GM19463 (cell line): ENCODE data around the gene USP14.

ENCODE experiments used
- ATAC-seq: cut with Tn5 transposase; IDR thresholded peaks from one replicate; pipeline ENCODE4 v1.9.1; 2021; ENCODE audit warnings: mild to moderate bottlenecking, moderate library complexity; ENCODE audit not compliant: unreplicated experiment

USP14 gene

DNA sequence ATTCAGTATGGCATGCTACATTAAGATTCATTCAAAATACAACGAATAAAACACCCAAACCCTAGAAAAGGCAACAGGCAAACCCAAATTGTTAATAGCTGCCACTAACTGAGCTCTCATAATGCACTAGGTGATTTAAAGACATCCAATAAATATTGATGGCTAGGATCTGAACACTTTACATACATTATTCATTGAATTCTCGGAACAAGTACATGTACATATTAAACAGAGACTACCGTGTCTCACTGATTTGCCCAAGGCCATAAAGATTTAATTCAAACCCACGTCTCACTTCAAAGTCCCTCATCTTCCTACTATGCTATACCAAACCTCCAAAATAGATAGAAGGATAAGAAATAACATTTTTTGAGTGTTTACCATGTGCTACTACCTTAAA is 67.4 kb downstream of the USP14 start:
- ATAC-seq: no peak

DNA sequence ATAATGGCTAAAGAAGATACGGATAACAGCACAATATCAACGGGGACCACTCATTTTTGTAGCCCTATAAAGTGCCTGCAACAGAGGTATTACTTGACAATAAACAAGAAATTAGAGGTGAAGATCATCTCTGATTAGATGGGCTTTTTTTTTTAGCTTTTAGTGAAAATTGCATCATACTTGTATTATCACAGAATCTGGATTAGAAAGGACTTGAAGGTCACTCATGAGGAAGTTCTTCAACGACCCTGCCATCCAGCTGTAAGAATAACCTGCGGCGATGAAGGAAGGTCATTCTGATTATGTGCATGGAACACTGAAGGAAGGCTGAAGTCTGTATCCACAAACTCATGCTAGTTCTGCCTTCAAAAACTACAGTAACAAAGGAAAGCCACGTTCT is 69.0 kb downstream of the USP14 start:
- ATAC-seq: no peak

DNA sequence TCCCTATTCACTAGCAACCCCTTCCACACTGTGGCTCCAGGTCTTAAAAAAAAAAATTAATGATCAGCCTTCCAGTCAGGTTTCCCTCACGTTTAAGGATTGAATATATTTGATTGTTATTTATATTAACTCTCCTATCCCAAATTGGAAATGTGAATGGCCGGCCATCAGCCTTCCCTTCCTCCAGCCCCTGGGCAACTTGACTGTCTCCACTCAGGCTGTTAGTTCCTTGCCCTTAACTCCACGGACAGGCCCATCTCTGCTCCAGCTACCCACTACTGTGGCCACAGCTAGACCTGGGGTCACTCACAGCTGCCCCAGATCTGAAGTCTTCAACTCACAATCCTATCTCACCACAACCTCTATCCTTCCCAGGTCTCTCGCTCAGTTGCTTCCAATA is 69.5 kb downstream of the USP14 start:
- no peak for ATAC-seq

DNA sequence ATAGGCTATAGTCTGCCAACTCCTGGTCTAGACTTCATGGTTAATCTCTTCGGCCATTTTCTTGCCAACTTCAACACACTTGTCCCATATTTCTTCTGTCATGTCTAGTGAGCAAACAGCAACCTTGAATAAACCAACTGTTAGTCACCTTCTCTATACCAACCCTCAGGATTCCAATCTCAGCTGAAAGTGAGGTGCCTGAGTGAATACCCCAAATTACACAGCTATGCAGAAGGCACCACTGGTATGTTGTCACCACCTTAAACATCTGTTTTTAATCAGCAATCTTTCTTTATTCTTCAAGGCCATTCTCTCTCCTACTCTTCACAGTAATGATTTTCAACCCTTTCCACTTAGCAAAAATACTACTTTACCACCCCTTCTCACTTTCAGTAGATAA is 70.2 kb downstream of the USP14 start:
- no peak for ATAC-seq

DNA sequence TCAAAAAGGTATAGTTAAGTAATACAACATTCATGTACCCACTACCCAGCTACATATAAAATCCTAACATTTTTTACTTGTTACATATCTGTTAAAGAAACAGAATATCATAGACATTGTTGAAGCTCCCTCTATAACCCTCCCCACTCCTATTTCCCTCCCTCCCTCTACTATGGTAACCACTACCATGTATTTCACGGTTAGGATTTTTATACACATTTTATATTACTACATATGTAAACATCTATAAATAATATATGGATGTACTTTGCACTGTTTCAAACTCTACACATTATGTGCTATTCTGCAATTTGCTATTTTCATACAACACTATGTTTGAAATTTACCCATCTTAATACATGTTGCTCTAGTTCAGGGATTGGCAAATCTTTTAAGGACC is 73.2 kb downstream of the USP14 start:
- no peak for ATAC-seq

DNA sequence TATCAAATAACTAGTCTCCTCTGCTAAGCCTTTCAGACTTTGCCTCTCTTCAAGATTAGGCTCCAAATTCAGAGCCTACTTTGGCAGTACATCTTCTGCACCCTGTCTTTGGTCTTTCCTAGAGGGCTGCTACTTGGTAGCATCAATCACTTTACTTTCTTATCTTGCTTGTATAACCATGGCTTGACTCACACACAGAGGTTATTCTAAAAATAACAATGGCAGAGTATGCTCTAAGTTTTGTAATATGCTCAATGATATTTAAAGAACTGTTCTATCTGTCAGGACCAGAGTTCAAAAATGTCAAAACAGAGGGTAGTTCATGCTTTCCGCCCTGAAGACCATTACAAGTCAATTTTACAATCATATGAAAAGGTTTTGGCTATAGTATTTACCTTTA is 81.8 kb downstream of the USP14 start:
- ATAC-seq: no peak

DNA sequence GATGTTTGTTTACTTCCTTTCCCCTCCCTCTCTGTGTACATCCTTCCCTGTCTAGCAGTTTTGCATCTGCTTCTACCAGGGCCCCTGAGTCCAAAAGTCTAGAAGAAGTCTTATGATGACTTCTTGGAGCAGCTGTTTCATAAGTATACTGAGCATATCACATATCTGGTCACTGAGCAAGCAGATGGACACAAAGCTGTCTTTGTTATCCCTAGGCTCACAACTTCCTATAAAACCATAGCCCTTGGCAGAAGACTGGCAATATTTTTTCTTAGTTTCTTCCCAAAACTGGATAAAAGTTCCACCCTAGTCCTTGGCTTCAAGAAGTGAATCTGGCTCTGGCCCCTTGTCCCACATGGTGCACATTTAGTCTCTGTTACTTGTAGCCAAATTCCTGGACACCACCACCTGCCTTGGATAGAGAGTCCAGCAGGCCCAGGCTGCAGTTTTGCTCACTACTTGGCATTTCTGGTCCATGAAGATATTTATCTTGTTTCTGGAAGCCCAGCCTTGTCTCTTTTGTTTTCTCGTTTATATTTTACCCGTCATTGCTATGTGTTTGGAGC is 87.0 kb downstream of the USP14 start:
- ATAC-seq: no peak

DNA sequence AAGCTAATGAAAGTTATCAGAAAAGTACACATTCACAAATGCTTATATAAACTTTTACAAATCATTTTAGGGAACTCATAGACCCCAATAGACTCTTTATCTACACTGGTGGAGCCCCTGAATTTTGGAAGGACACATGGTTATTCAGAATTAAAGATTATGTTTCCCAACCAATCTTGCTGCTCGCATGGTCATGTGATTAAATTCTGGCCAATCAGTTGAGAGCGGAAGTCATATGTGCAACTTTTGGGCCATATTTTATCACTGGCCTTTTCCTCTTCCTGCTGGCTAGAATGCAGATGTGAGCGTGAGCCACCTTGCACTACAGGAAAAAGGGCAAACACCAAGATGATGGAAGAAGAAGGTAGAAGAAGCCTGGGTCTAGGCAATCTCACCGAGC is 89.7 kb downstream of the USP14 start:
- ATAC-seq: no peak

DNA sequence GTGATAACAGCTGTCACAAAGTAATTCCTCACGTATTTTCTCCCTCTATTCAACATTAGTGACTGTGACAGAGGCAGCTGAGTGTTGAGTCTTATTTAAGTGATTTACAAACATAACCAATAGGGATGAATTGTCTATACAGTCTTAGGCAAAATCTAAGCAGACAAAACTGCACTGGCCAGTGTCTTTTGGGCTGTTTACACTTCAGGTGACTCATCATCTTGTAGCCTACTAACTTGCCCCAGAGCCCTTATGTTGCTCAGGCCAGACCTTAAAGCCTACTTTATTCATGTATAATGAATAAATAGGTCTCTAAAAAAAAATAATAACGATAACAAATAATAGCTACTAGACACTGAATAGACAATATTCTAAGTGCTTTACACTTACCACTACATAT is 92.3 kb downstream of the USP14 start:
- ATAC-seq: no peak

DNA sequence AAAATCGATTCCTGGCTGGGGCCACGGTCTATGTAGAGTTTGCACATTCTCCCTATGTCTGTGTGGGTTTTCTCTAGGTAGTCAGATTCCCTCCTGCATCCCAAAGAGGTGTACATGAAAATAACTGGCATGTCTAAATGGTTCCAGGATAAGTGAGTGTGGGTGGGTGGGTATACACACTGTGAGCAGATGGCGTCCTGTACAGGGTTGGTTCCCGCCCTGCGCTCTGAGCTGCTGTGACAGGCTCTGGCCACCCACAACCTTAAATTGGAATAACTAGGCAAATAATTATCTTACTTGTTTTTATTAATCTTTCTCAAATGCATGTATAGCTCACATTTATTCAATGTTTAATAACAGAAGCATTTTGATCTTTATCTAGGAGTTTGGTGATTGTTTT is 93.2 kb downstream of the USP14 start:
- ATAC-seq: no peak

DNA sequence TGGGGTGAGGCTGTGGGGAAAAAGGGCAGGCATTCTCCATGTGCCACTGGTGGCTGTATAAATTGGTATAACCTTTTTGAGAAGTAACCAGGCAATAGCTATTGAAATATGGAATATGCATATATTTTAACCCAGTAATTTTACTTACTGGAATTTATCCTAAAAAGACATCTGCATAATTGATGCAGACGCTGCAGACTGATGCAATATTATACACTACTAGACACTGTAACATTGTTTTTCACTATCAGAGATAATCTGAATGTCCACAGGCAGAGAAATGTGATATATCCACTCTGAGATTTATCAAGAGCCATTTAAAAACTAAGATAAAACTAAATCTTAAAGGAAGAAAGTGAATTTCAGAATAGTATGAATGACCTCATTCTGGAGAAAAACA is 94.8 kb downstream of the USP14 start:
- ATAC-seq: no peak

DNA sequence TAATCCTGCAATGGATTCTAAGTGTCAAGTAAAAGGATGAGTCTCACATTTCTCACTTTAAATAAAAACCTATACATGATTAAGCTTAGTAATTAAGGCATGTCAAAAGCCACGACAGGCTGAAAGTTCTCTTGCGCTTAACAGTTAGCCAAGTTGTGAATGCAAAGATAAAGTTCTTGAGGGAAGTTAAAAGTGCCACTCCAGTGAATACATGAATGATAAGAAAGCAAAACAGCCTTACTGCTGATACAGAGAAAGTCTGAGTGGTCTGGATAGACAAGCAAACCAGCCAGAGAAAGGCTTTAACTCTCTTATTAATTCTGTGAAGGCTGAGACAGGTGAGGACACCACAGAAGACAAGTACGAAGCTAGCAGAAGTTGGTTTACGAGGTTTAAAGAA is 96.8 kb downstream of the USP14 start:
- ATAC-seq: no peak

DNA sequence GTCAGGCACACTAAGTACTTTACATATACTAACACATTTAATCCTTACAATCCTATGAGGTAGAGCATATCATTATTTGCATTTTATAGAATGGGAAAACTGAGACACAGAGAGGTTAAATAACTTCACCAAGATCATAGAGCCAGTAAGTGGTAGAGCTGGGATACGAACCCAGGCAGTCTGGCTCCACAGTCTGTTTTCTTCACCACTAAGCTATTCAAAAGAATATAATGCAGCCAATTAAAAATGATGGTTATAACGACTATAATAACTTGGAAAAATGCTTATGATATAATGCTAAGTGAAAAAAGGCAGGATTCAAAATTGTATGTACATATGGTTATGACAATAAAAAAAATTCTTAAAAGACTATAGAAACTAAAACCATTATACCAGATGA is 102.2 kb downstream of the USP14 start:
- ATAC-seq: no peak

DNA sequence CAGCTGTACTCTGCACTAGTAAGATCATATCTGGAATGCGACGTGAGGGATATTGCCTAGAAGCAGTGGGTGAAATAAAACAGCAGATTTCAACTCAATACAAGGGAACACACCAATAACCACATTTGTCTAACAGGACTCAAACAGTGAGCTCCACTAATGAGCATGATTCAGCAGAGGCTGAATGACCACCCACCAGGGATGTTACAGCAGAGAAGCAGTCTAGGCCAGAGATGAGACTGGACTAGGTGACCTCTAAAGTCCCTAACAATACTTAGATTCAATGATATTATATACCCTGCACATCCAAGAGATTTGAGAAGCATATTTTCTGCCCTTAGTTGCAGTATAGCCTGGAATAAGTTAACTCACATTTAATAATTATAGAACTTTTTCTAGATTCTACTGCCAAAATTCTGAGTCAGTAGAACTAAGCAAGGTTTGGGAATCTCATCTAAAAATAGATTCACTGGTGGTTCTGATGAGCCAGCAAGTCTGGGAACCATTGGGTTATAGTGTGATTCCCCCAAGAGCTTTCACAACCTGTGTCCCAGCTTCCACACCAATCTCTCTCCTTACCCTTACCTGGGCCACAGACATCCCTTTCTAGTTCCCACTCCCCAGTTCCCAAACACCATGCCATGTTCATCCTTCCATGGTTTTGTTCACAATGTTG is 103.2 kb downstream of the USP14 start:
- ATAC-seq: no peak
